Left cardiac atrium (tissue), 4 donors: ENCODE measurements around the gene NCAPD2. TPM values are rescaled to one million over a fixed set of nuclear protein-coding genes. Genes with fewer than 3 reads are reported as not detected.
"Not testable (repeated sequence)": the region's sequence is repeated elsewhere in the genome, so short reads cannot be mapped to it uniquely, and the experiment has no call there.

Experiments used
- ATAC-seq, 2 donors: fragments of 200-7000 bp; cut with Tn5 transposase; one replicate each; pipeline ENCODE4 v1.9.1; 2020; ENCODE audit warnings: mild to moderate bottlenecking in 2 of 2, moderate library complexity in 2 of 2
- DNase-seq: peaks from one replicate; pipeline ENCODE4 v3.0.0-alpha.2; 2020
- intact Hi-C, 2 donors: fragments of 100-400 bp; cut with DNase I; formaldehyde crosslinking; loops; one replicate each; pipeline versions ENCODE4 v1.14.1 to v1.15.1; 2022 to 2023
- total RNA-seq, 2 donors: library from RNA; stranded (reverse); fragmentation: NEBNext Ultra II Directional; extraction: Animal tissue kit (Norgen Biotek cat#: 25700); gene quantifications; one replicate each; pipeline ENCODE4 v1.2.1, GENCODE V29; 2021
- donor health status: DM: no; HTN: yes; CAD: no.
- donor health status: DM: no; HTN: yes; CAD: no; lungs with severe emphysema.
- donor health status: DM: yes; HTN: yes; CAD: no.
- donor health status: Dilated cardiomyopathy.

NCAPD2 gene
- total RNA-seq, 2 donors from 2014 or later, result 12.4 to 15.8 TPM

DNA sequence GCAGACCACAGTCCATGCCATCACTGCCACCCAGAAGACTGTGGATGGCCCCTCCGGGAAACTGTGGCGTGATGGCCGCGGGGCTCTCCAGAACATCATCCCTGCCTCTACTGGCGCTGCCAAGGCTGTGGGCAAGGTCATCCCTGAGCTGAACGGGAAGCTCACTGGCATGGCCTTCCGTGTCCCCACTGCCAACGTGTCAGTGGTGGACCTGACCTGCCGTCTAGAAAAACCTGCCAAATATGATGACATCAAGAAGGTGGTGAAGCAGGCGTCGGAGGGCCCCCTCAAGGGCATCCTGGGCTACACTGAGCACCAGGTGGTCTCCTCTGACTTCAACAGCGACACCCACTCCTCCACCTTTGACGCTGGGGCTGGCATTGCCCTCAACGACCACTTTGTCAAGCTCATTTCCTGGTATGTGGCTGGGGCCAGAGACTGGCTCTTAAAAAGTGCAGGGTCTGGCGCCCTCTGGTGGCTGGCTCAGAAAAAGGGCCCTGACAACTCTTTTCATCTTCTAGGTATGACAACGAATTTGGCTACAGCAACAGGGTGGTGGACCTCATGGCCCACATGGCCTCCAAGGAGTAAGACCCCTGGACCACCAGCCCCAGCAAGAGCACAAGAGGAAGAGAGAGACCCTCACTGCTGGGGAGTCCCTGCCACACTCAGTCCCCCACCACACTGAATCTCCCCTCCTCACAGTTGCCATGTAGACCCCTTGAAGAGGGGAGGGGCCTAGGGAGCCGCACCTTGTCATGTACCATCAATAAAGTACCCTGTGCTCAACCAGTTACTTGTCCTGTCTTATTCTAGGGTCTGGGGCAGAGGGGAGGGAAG, 43.9 kb downstream of the NCAPD2 start:
- intact Hi-C loops, result loop anchor here in 1 of 2 donors (10.0 kb wide), 1 partner anchor 203 kb away; no protein-coding TSS in a partner anchor
- DNase-seq, result peak; percentile 85
- not testable (repeated sequence) for ATAC-seq

DNA sequence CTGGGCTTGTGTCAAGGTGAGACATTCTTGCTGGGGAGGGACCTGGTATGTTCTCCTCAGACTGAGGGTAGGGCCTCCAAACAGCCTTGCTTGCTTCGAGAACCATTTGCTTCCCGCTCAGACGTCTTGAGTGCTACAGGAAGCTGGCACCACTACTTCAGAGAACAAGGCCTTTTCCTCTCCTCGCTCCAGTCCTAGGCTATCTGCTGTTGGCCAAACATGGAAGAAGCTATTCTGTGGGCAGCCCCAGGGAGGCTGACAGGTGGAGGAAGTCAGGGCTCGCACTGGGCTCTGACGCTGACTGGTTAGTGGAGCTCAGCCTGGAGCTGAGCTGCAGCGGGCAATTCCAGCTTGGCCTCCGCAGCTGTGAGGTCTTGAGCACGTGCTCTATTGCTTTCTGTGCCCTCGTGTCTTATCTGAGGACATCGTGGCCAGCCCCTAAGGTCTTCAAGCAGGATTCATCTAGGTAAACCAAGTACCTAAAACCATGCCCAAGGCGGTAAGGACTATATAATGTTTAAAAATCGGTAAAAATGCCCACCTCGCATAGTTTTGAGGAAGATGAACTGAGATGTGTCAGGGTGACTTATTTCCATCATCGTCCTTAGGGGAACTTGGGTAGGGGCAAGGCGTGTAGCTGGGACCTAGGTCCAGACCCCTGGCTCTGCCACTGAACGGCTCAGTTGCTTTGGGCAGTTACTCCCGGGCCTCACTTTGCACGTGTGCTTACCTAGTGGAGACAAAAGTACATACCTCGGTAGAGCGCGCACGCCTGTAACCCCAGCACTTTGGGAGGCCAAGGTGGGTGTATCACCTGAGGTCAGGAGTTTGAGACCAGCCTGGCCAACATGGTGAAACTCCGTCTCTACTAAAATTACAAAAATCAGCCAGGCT, 44.8 kb downstream of the NCAPD2 start:
- DNase-seq (no peak), ATAC-seq (no peak)
- intact Hi-C loops, result loop anchor here in 1 of 2 donors (10.0 kb wide), 1 partner anchor 204 kb away; no protein-coding TSS in a partner anchor

DNA sequence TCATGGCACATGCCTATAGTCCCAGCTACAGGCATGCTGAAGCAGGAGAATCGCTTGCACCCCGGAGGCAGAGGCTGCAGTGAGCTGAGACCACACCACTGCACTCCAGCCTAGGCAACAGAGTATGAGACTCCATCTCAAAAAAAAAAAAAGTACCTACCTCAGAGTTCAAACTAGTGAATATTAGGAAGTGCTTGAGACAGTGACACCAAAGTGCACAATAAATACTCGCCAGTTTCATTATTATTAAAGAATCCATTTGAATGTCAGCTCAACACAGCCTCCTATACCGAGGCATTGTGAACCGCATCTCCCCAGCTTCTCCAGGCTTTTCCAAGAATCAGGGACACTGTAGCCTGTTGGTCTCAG, 45.4 kb downstream of the NCAPD2 start:
- ATAC-seq (no peak), DNase-seq (no peak)
- intact Hi-C loops, result loop anchor here in 1 of 2 donors (10.0 kb wide), 1 partner anchor 204 kb away; no protein-coding TSS in a partner anchor

DNA sequence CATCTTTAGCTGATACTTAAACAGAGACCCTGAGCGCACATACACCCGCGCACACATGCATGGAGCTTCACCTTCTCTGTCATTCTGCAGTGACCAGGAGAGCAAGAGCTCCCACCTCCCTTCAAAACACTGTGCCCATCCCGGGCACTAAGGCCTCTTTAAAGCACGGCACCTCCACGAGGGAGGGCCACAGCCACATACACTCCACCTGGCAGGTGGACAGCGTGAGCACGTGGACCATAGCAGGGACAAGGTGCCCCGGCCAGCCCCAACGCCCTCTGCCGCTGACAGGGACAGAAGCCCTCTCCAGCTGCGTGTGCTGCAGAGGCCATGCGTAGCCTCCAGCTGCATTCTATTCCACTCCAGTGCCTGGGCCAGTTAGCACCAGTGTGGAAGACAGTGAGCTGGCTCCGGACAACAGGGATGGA, 45.8 kb downstream of the NCAPD2 start:
- intact Hi-C loops, result loop anchor here in 1 of 2 donors (10.0 kb wide), 1 partner anchor 205 kb away; no protein-coding TSS in a partner anchor
- DNase-seq (peak; percentile 42), ATAC-seq (peak in 1 of 2 donors; percentile 3)

DNA sequence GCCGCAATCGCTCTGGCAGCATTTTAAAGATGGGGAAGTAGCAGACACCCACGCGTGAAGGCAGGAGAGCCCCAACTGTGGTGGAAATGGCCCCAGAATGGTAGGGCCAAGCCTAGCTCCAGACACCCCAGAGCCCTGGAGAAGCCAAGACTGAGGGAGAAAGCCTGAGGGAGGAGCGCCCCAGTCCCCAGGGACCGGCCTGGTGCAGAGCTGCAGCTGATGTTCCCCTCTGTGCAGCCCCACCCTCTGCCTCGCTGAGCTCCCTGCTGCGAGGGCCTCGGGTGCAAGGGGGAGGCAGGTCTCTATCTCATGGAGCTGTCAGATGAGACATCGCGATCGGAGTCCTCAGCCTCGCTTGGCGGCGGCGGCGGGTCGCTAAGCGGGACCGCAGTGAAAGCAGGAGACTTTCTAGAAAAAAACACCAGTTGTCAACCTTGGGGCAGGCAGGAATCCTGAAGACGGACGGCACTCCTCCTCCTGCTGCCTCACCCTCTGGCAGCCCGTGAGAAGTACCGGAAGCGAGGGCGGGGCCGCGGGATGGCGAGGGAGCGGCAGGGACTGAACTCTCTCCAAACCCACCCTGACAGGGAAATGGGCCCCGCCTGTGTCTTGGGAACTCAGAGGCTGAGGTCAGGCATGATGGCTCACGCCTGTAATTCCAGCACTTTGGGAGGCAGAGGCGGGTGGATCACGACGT, 46.4 kb downstream of the NCAPD2 start:
- intact Hi-C loops, result no loop called here
- DNase-seq (peak; percentile 95), ATAC-seq (peak; percentile 73 to 84)

DNA sequence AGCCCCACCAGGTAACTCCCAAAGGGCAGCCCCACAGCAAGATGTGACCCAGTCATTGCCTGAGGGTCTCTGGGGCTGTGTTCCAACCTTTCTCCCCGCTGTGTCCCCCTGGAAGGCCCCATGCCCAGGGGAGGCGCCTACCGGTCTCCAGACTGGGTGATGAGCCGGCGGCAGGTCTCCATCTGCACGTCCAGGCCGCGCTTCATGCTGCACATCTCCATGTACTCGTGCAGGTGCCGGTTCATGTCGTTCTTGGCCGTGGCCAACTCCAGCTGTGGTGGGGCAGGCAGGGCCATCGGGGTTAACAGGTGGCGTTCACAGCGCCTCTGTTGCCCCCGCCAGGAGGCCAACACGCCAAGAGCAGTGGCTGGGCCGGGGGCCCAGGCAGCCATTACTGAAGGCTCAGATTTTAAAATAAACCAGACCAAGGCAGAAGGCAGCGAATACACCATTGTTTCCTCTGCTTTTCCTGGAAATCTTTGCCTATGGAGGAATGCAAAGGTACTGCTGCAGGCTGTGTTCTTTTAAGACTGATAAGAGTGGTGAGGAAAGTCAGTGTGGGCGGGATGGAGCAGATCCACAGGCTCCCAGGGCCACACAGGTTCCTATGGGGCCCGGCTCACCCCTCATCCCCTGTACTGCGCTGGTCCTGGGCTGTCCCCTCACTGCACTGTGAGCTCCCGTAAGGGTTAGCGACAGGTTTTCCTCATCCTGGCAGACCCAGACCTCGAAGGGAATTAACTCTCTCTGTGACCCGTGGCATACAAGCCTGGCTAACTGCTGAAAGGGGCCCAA, 47.7 kb downstream of the NCAPD2 start:
- intact Hi-C loops, result no loop called here
- ATAC-seq (no peak), DNase-seq (peak; percentile 42)

DNA sequence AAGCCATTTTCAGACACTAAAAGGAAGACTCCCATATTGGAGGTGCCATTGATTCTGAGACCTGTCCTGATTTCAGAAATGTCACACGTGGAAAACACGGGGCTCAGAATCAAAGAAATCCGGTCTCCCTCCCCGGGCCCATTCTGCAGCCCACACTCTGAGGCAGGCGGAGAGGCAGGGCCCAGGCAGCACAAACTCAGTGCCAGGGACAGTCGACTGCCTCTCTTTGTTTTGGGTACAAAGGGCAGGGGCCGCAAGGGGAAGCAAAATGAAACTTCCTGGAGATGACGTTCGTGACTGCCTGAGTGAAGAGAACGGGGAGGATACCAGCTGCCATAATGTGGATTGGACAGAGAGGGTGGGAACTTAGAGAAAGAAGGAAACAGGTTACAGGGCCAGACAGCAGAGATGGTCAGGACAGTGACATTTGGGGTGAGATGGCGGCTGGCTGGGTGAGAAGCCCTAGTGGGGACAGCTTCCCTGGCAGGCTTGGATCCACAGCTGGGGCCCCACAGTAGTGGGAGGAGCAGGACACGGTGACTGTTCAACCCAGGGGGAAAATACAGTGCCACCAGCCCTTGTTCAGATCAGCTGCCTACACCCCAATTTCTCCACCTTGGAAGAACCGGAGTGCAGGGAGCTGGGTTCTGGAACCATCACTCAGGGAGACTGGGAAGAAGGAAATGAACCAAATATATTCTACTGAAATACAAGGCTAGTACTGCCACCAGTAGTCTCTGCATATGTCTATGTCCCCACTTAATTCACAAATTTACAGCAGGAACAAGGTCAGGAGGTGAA, 48.5 kb downstream of the NCAPD2 start:
- DNase-seq (no peak), ATAC-seq (no peak)
- intact Hi-C loops, result no loop called here

DNA sequence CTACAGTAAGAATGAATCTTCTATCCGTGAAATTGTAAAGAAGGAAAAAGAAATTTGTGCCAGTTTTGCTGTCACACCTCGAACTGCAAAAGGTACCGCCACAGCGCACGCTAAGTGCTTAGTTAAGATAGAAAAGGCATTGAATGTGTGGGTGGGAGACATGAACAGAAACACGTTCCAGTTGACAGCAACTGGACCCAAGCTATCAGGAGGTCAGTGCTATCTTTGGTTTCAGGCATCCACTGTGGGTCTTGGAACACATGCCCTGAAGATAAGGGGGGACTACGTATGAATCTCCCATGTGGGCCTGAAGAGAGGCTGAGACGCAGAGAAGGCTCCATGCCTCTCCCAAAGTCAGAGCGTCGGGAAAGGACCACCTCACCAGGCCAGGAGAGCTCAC, 52.1 kb downstream of the NCAPD2 start:
- no peak for DNase-seq
- ATAC-seq, result no peak
- intact Hi-C loops, result no loop called here

DNA sequence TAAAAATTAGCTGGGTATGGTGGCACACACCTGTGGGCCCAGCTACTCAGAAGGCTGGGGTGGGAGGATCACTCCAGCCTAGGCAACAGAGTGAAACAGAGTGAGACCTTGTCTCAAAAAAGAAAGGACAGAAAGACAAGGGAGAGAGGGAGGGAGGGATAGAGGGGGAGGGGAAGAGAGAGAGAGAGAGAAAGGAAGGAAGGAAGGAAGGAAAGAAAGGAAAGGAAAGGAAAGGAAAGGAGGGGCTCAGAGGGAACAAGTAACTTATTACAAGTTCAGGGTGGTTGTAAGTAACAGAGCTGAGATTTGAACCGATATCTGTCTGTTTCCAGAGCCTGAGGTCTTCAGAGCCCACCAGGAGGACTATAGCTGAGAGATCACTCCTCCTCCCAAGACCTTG, 53.7 kb downstream of the NCAPD2 start:
- intact Hi-C loops, result no loop called here
- ATAC-seq, result no peak
- DNase-seq, result no peak

DNA sequence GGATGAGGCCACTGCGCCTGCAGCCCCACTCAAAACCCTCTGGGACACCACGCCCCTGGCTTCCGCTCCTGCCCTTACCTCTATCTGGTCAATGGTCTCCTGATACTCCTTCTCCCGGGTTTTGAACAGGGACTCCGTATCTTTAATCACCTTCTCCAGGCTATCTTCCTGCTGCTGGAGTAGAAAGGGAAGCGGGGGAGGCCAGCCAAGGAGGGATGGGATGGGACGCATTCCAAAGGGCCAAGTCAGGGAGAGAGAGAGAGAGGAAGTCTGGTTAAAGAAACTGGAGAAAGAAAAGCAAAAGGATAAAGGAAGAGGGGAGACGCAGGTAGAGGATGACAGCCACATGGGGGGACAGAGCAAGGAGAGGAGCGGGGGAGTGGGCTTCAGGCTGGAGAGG, 54.1 kb downstream of the NCAPD2 start:
- ATAC-seq (peak in 1 of 2 donors; percentile 14), DNase-seq (peak; percentile 57)
- intact Hi-C loops, result no loop called here

DNA sequence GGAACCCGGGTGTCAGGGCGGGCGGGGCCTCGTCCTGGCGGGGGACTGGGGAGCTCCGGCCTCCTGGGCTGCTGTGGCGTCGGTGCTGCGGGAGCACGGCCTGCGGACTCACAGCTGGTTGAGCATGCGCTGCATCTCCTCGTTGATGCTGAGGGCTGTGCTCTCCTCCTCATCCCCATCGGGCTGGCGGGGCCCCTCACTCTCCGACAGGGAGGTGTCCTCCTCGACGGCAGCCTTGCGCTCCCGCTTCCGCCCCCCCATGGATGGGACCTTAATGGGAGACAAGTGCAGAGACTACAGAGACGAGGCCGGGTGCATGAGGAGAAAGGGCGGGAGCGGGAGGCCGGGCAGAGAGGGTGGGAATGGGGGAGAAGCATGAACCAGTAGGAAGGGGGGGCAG, 54.7 kb downstream of the NCAPD2 start:
- no peak for ATAC-seq
- DNase-seq, result peak; percentile 25
- intact Hi-C loops, result no loop called here

DNA sequence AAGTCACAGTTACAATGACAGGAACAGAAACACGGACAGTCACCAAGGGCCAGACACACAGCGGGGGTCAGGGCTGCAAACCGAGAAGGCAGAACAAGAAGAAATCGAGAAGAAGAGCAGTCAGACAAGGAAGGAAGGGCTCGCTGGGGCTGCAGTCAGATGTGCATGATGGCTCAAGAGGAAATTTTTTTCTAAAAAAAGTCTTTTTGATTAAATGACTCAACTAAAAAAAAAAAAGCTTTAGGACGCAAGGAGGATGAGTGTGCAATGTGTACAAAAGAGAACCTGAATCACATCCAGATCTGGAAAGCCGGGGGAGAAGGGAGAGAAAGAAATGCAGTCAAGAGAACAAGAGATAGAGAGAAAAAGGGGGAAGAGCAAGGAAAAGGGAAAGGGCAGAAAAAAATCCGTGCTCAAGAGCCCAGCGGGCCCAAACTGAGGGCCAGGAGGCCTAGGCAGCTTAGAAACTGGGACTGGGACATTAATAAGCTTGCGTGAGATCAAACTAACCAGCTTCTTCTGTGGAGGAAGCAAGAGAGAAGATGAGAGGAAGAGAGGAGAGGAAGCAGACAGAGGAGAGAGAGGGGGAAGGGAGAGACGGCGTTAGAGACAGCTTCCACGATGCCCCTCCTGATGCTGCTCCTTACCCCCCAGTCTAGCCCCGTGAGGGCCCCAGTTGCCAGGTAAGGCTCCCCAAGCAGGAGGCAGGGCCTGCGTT, 55.2 kb downstream of the NCAPD2 start:
- ATAC-seq, result no peak
- DNase-seq, result peak; percentile 24
- intact Hi-C loops, result no loop called here

DNA sequence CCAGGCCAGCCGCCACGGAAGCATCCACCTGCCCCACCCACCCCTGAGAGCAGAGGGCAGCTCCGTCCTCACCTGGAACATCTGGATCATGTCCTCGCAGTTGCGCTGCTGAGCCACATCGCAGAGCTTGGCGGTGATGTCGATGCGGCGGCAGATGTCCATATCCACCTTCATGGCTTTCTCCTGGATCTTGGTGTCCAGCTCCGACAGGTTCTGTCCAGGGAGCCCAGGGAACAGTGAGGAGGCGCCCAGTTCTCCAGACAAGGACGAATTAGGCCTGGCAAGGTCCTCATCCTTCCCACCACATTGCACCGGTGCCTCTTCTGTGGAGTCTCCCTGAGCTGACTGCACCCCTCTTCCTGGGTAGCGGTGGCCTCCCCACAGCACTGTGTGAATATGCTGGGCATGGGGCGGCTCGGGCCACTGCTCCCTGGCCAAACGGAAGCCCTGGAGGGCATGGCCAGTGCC, 55.8 kb downstream of the NCAPD2 start:
- DNase-seq (peak; percentile 20), ATAC-seq (no peak)
- intact Hi-C loops, result no loop called here

DNA sequence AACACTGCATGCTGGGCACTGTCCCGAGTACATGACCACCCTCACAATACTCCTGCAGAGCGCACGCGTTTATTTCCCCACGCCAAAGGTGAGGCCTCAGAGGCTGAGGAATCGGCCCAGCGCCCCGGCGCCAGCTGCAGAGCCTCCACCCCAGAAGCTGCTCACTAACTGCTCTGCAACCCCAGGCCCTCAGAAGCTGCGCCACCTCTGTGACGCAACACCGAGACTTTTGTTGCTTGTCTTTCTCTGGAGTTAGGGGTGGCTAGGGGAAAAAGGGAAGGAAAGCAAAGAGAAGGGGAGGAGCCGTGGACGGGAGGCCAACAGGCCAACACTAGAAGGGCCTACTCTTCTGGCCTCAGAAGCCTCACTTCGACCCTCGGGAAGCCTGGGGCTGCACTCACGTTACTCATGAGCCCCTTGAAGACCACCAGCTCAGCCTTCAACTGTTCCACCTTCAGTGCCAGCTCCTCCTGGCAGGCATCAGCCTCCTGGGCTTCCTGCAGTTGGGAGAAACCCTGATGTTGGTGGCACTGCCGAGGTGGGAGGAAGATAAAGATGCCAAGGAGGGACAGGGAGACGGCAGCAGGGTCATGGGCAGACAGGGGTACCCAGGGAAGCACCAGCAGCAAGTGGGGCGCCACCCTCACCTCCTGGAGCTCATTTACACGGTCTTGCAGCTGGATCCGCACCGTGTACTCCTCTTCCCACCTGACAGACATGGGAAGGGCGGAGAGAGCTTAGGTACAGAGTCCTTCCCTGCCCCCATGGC, 56.6 kb downstream of the NCAPD2 start:
- ATAC-seq (no peak), DNase-seq (peak; percentile 47)
- intact Hi-C loops, result no loop called here

DNA sequence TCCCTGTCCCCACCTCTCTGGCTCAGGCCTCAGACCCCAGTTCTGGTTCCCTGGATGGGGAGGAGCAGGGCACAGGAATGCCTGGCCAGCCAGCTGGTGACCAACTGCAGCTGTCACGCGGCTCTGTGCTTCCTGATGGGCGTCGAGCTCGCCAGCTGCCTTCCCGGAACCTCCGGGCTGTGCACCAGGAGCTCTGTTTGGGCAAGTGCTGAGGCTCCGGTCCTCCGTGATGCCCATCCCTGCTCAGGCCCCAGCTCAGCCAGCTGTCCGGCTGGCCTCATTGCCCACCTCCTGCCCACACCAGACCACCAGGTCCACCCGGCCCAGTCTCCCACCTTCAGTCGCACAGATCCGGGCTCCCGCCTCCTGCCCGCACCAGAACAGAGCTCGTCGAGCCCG, 57.2 kb downstream of the NCAPD2 start:
- DNase-seq, result peak; percentile 88
- peak; percentile 14 to 20 for ATAC-seq
- intact Hi-C loops, result no loop called here

DNA sequence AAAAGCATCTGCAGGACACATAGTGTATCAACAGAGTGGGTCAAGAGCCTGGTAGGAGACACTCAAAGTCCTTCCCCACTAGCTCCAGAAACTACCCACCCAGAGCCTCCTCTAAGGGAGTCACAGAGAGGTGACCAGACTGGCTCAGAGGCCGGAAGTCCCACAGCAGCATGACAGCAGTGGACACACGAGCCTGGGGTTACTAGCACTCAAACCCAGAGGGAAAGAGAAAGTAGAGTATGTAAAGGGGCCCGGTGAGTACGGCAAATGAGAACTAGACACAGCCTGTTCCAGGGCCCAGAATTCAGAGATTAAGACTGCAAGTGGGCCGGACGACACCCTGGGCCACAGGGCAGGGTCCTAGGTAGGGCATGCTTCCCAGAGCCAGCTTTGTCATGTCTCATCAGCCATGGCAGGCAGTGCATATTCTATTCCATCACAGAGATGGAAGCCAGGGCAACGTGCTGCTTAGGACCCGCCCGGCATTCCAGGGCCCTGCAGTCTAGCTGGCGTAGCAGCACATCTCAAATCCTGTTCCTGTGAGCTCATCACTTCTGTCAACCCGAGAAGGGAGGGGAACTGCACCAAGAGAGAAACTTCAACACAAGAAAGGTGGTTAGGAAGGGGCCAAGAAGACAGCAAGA, 57.7 kb downstream of the NCAPD2 start:
- ATAC-seq (peak in 1 of 2 donors; percentile 14), DNase-seq (peak; percentile 60)
- intact Hi-C loops, result loop anchor here in 1 of 2 donors (2.0 kb wide), 1 partner anchor 17 kb away; the partner anchor contains the start of gene GAPDH
